ENCODE results near the gene DTNA.

GRCh38 chr18:34911661-34912384, 201.7 kb downstream of the DTNA start:
- TF ChIP-seq CTCF (IDR thresholded peaks at IDR 0.05) (peak in 1 of 4 experiments; percentile 11), POLR2AphosphoS5 (IDR thresholded peaks at IDR 0.05) (peak; percentile 21), POLR2A (IDR thresholded peaks at IDR 0.05) (no peak)

Measured in gastroesophageal sphincter (tissue), 3 donors.